Measurements from ENCODE around the gene TGFBR2.

TGFBR2 gene

GRCh38 chr3:30676424-30677346 is 70.3 kb downstream of the TGFBR2 start:
- DNase-seq: no peak

- DNase-seq: no peak
These were observed 70.9 kb downstream of the TGFBR2 start for GRCh38 chr3:30677347-30677685.

GRCh38 chr3:30679045-30679444 is 72.6 kb downstream of the TGFBR2 start:
- no peak for DNase-seq

GRCh38 chr3:30680789-30681648 is 74.6 kb downstream of the TGFBR2 start:
- DNase-seq: no peak

GRCh38 chr3:30681649-30682211 is 75.3 kb downstream of the TGFBR2 start:
- DNase-seq: no peak

GRCh38 chr3:30682434-30683155 is 76.2 kb downstream of the TGFBR2 start:
- no peak for DNase-seq

GRCh38 chr3:30683769-30684168 is 77.4 kb downstream of the TGFBR2 start:
- no peak for DNase-seq

DNA sequence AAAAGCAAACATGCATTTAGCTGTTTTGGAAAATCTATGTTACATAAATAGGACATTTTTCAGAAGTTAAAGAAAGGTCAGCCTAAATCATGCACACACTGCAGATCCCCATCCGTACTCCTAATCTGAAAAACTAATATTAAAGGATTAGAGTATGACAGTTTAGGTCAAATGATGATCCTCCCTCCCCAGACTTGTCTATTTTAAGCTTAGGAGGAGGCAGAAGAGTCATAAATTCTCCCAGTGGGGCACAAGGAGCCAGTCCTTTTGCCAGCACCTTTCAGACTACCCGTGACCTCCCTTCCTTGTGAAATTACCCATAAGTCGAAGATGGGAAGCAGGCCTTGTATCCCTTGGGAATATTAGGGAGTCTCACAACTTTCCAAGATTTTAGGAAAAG is 78.0 kb downstream of the TGFBR2 start:
- no peak for DNase-seq

DNA sequence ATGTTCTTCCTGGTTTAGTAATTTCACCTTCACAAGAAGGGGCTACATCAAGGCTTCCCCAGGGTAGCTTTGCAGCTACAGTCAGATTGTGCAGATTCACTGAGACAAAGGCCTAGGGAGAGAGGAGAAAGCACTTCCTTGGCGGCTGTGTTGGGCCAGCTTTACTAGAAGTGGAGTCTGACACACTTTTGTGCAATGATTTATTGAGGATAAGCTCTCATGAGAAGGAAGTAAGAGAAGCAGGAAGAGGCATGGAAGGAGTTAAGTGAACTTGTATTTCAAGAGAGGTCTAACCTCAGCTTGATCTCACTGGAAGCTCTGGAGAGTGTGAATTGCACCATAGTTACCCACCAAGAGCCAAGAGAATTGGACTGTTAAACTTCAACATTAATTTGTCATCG is 78.9 kb downstream of the TGFBR2 start:
- no peak for DNase-seq

DNA sequence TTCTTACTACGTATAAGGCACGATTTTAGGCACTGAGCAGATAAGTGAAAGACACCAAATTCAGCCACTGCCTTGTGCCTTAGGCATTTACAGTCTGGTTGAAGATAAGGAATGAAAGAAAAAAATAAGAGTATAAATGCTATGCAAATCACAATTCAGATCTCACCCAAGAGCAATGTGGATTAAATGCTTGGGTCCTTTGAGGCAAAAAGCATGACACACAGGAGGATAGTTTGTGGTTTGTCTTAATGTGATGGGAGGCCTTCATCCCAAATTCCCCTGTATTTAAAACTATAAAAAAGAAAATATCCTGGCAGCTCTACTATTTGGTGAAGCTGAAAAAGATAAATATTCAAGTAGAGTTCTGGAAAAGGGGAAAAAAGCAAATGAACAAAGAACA is 79.8 kb downstream of the TGFBR2 start:
- DNase-seq: no peak

DNA sequence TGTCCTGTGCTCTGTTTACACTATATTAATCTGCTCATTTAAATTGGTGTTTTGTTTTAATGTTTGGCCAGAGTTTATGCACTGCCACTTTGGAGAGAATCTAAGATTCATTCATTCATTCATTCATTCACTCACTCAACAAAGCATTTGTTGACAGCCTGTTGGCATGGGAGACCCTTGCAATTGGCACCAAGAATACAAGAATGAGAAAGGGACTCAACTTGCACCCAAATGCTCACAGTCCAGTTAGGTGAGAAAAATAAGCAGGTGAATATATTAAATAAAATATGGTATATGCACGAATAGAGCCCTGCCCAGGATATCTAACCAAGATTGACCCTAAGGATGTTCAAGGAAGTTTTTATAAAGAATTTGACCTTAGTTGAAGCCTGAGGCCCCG is 80.4 kb downstream of the TGFBR2 start:
- DNase-seq: no peak

DNA sequence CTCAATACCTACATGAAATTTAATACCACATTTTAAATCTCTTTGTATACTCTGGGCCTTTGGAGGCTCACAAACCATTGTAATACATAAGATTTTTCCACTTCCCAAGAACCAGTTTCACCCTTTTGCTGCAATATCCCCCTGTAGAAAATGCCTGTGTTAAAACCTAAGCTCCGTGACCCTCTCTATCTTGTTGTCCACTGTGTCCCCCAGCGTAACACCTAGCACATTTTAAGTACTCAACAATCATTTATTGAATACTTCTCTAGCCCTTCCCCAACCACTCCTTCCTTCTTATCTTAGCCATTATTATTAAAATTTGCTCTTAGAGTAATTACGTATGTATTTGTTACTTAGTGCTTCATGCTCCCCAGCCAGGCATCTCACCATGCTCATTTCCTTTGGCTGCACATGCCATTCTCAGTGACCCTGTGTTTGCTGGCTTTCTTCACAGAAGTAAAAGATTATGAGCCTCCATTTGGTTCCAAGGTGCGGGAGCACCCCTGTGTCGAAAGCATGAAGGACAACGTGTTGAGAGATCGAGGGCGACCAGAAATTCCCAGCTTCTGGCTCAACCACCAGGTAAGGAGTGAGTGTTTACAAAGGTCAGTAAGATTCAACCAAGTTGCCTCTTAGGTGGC is 81.6 kb downstream of the TGFBR2 start:
- no peak for DNase-seq

DNA sequence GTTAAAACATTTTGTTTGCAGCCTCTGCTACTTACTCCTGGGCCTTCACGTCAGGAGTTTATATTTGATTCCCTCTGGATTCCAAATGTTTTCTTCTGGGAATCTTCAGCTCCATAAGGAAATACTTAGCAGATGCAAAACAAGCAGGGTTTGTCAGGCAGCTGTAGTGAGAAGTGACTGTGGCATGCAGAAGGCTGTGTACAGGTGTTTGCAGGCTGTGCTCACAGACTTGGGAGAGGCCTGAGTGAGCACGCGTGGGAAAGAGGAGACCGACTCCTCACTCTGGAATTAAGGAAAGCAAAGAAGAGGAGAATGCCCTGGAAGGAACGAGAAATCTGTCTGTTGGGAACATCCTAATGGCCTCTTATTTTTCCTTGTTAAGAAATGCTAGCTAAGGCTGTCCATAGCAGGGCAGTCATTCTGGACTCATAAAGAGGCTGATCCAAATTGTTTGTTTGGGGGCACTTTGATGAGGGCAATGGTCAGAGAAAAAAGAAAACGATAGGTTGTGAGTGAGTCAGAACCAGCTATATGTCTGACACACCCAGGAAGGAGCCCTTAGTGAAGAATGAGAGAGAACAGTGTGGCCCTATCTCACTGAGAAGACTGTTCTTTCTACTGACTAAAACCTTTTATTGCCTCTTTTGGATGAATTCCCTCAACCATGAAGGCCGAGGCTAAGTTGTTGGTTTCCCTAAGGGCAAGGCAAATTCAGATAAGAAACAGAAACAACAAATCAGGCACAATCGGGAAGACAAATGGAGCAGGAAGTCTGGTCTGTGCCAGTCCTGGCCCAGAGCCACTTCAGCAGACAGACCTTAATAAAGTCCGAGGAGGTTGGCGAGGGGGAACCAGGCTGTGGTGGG is 82.6 kb downstream of the TGFBR2 start:
- DNase-seq: no peak

DNA sequence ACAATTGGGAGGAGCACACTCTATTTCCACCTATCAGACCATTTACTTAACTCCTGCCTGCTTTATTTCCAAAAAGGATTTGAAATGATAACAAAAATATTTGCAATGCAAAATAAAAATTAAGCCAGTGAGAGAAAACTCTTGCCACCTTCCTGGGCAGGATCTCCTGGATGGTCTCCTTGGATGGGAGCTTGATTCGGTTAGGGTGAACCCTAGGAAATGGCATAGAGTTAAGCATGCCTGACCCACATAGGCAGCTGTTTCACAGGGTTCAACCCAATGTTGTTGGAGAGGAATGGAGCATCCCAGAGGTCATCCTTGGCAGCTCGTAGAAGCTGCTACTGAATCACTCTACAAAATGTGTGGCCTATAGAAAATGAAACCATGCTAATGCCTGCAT is 83.8 kb downstream of the TGFBR2 start:
- DNase-seq: no peak

GRCh38 chr3:30691249-30691880 is 85.0 kb downstream of the TGFBR2 start:
- no peak for DNase-seq

GRCh38 chr3:30691944-30692343 is 85.5 kb downstream of the TGFBR2 start:
- DNase-seq: no peak

GRCh38 chr3:30692498-30693130 is 86.2 kb downstream of the TGFBR2 start:
- DNase-seq: no peak

- DNase-seq: no peak
These were observed 87.2 kb downstream of the TGFBR2 start for GRCh38 chr3:30693470-30694120.

- DNase-seq: no peak
These were observed 87.7 kb downstream of the TGFBR2 start for GRCh38 chr3:30694148-30694547.

- DNase-seq: no peak
These were observed 88.3 kb downstream of the TGFBR2 start for GRCh38 chr3:30694668-30695067.

All from activated CD8-positive, alpha-beta memory T cell treated with anti-CD3 and anti-CD28 coated beads, Interleukin-2, amount 50 U/mL, for 48 hours (primary cell).